Measurements from ENCODE around the gene CPNE9.

CPNE9 gene

GRCh38 chr3:9682096-9682495, 21.5 kb upstream of the CPNE9 start:
- Histone ChIP-seq H3K4me3 (replicated peaks; ENCODE audit: insufficient read depth, low read length) (no peak overlapping the region), H3K27ac (replicated peaks) (no peak overlapping the region), H3K27me3 (ENCODE audit: insufficient read depth, poor library complexity, severe bottlenecking) (no peaks in the 10 kb centered on the region)
- DNase-seq (ENCODE audit: low read depth in 1 of 2, low spot score in 1 of 2): no peak
- TF ChIP-seq CTCF (IDR thresholded peaks at IDR 0.05; ENCODE audit: insufficient read depth, low read length): no peak
- TF ChIP-seq POLR2AphosphoS5 (IDR thresholded peaks at IDR 0.05; ENCODE audit: low read depth): no peak
- no peak for TF ChIP-seq SPI1 (IDR thresholded peaks at IDR 0.05; ENCODE audit: borderline replicate concordance, low read depth)
- no peak for TF ChIP-seq GABPA (IDR thresholded peaks at IDR 0.05; ENCODE audit: low read depth)
- no peak for TF ChIP-seq REST (IDR thresholded peaks at IDR 0.05; ENCODE audit: insufficient replicate concordance, low read depth)

GRCh38 chr3:9683426-9683825, 20.2 kb upstream of the CPNE9 start:
- Histone ChIP-seq H3K27ac (replicated peaks) (no peak overlapping the region), H3K4me3 (replicated peaks; ENCODE audit: insufficient read depth, low read length) (no peak overlapping the region), H3K27me3 (ENCODE audit: insufficient read depth, poor library complexity, severe bottlenecking) (no peaks in the 10 kb centered on the region)
- DNase-seq (ENCODE audit: low read depth in 1 of 2, low spot score in 1 of 2): no peak
- TF ChIP-seq REST (IDR thresholded peaks at IDR 0.05; ENCODE audit: insufficient replicate concordance, low read depth): no peak
- TF ChIP-seq CTCF (IDR thresholded peaks at IDR 0.05; ENCODE audit: insufficient read depth, low read length): no peak
- no peak for TF ChIP-seq GABPA (IDR thresholded peaks at IDR 0.05; ENCODE audit: low read depth)
- no peak for TF ChIP-seq POLR2AphosphoS5 (IDR thresholded peaks at IDR 0.05; ENCODE audit: low read depth)
- TF ChIP-seq SPI1 (IDR thresholded peaks at IDR 0.05; ENCODE audit: borderline replicate concordance, low read depth): no peak

- Histone ChIP-seq H3K27ac (replicated peaks) (no peak overlapping the region), H3K4me3 (replicated peaks; ENCODE audit: insufficient read depth, low read length) (no peak overlapping the region), H3K27me3 (ENCODE audit: insufficient read depth, poor library complexity, severe bottlenecking) (no peaks in the 10 kb centered on the region)
- no peak for TF ChIP-seq GABPA (IDR thresholded peaks at IDR 0.05; ENCODE audit: low read depth)
- TF ChIP-seq POLR2AphosphoS5 (IDR thresholded peaks at IDR 0.05; ENCODE audit: low read depth): no peak
- TF ChIP-seq CTCF (IDR thresholded peaks at IDR 0.05; ENCODE audit: insufficient read depth, low read length): no peak
- TF ChIP-seq SPI1 (IDR thresholded peaks at IDR 0.05; ENCODE audit: borderline replicate concordance, low read depth): no peak
- TF ChIP-seq REST (IDR thresholded peaks at IDR 0.05; ENCODE audit: insufficient replicate concordance, low read depth): no peak
- no peak for DNase-seq (ENCODE audit: low read depth in 1 of 2, low spot score in 1 of 2)
Observed at GRCh38 chr3:9685216-9686049, 18.2 kb upstream of the CPNE9 start.
